Right hindlimb (tissue), 1 donor: ENCODE results near the gene SAE1.
"Not testable (repeated sequence)": the region's sequence is repeated elsewhere in the genome, so short reads cannot be mapped to it uniquely, and the experiment has no call there.

ENCODE experiments used
- DNase-seq: peaks from one replicate; pipeline ENCODE4 v3.0.0-alpha.2; 2018

The SAE1 gene

GRCh38 chr19:47243364-47243775 lies 112.7 kb downstream of the SAE1 start:
- no peak for DNase-seq

GRCh38 chr19:47243776-47244547 lies 113.3 kb downstream of the SAE1 start:
- DNase-seq = peak; percentile 95

- DNase-seq = peak; percentile 85
Observed at GRCh38 chr19:47247308-47247990, 116.8 kb downstream of the SAE1 start.

- not testable (repeated sequence) for DNase-seq
Observed at GRCh38 chr19:47253016-47253415, 122.4 kb downstream of the SAE1 start.

- no peak for DNase-seq
Observed at GRCh38 chr19:47253467-47253881, 122.8 kb downstream of the SAE1 start.

GRCh38 chr19:47253970-47254369 lies 123.3 kb downstream of the SAE1 start:
- no peak for DNase-seq

- peak; percentile 97 for DNase-seq
Observed at GRCh38 chr19:47255879-47256692, 125.5 kb downstream of the SAE1 start, which contains the start of gene CCDC9. TSS of gene CCDC9 (plus strand) at chr19:47256525. CDS start at chr19:47258401, 1,876 bp downstream.

GRCh38 chr19:47256693-47257410 lies 126.2 kb downstream of the SAE1 start:
- peak; percentile 100 for DNase-seq

- no peak for DNase-seq
Observed at GRCh38 chr19:47257411-47258169, 127.0 kb downstream of the SAE1 start.

GRCh38 chr19:47258434-47258833 lies 127.8 kb downstream of the SAE1 start:
- DNase-seq = no peak

GRCh38 chr19:47258895-47259555 lies 128.4 kb downstream of the SAE1 start:
- no peak for DNase-seq
